ENCODE results near the gene GNG7.
"Not testable (repeated sequence)": the region's sequence is repeated elsewhere in the genome, so short reads cannot be mapped to it uniquely, and the experiment has no call there.

GNG7 gene

GRCh38 chr19:2475018-2475701, 227.3 kb downstream of the GNG7 start:
- peak overlapping the region; percentile 84 for H3K4me3 ChIP-seq (ENCODE audit: low read depth, low read length)
- no peak for TF ChIP-seq CTCF (IDR thresholded peaks at IDR 0.05; ENCODE audit: borderline replicate concordance, insufficient read depth, low read depth, low read length)

- peak overlapping the region; percentile 84 for H3K4me3 ChIP-seq (ENCODE audit: low read depth, low read length)
Observed at GRCh38 chr19:2474232-2475017, 228.1 kb downstream of the GNG7 start.

GRCh38 chr19:2469915-2470200, 232.6 kb downstream of the GNG7 start:
- H3K4me3 ChIP-seq (ENCODE audit: low read depth, low read length): not testable (repeated sequence)

More at GRCh38 chr19:2474232-2475017, 228.1 kb downstream of the GNG7 start:
- TF ChIP-seq CTCF (IDR thresholded peaks at IDR 0.05; ENCODE audit: borderline replicate concordance, insufficient read depth, low read depth, low read length): peak; percentile 86

DNA sequence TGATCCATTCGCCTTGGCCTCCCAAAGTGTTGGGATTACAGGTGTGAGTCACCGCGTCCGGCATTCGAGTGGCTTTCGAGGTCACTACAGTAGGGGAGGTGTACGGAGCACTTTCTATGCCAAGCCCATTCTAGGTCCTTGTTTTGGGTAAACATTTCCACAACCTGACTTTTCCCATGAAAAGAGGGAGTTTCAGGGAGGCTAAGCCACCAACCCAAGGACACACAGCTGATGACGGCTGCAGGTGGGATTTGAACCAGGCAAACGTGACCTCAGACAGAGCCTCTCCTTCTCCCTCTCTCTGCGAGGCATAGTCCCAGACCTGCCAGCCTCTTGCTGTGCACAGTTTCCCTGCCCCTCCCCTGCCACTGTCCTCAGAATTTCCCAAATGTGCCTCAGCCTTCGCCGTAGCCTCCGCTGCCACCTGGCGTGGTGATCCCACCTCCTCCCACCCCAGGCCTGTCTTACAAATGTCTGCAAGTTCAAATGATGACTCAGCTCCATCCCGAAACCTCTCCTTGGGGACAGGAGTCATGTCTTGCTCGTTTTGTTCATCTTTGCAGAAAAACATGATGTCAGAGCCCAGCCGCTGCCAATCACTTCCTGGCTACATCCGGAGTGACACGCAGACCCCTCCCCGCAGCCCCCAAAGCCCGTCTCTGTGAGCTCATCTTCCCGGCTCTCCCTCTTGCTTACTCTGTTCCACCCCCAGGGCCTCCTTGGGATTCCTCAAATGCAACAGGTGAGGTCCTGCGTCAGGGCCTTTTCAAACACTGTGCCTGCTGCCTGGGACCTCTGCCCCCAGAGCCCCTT, 233.2 kb downstream of the GNG7 start:
- no peak overlapping the region for H3K4me3 ChIP-seq (ENCODE audit: low read depth, low read length)
- no peak for TF ChIP-seq CTCF (IDR thresholded peaks at IDR 0.05; ENCODE audit: borderline replicate concordance, insufficient read depth, low read depth, low read length)

DNA sequence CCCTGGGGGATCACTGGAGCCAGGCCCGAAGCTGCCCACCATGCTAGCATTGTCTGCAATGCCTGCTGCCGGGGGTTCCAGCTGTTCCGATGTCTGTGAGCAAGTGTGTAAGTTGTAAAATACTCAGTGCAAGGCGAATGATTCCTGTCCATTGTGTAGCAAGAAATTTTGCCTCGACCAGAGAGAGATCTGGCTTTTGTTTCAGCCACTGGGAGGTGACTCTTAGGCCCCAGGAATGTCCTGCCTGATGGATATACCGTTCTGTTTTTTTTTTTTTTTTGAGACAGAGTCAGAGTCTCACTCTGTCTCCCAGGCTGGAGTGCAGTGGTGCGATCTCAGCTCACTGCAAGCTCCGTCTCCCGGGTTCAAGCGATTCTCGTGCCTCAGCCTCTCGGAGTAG, 233.9 kb downstream of the GNG7 start:
- no peak for TF ChIP-seq CTCF (IDR thresholded peaks at IDR 0.05; ENCODE audit: borderline replicate concordance, insufficient read depth, low read depth, low read length)
- H3K4me3 ChIP-seq (ENCODE audit: low read depth, low read length): no peak overlapping the region

GRCh38 chr19:2464389-2464788, 238.1 kb downstream of the GNG7 start:
- TF ChIP-seq CTCF (IDR thresholded peaks at IDR 0.05; ENCODE audit: borderline replicate concordance, insufficient read depth, low read depth, low read length): no peak
- H3K4me3 ChIP-seq (ENCODE audit: low read depth, low read length): no peak overlapping the region

GRCh38 chr19:2463694-2464093, 238.8 kb downstream of the GNG7 start:
- H3K4me3 ChIP-seq (ENCODE audit: low read depth, low read length): not testable (repeated sequence)
